Psoas muscle (tissue), 8 donors: ENCODE results near the gene AHNAK. TPM values are rescaled to one million over a fixed set of nuclear protein-coding genes. Genes with fewer than 3 reads are reported as not detected.

Experiments used
- ATAC-seq, 4 donors: fragments of 200-7000 bp; cut with Tn5 transposase; one replicate each; pipeline ENCODE4 v1.9.1; 2020; ENCODE audit warnings: moderate library complexity in 3 of 4, mild to moderate bottlenecking in 2 of 4
- DNase-seq, 2 donors: peaks; one replicate each; pipeline ENCODE4 v3.0.0-alpha.2; 2020
- H3K27ac ChIP-seq: fragments of 200-600 bp; one replicate; pipeline ENCODE4 v1.8.0; 2022
- H3K27me3 ChIP-seq, 3 donors: fragments of 200-600 bp in 1 of 3; one replicate each; pipeline versions ENCODE4 v1.6.1 to v1.8.0; 2013 to 2022; ENCODE audit warnings: low read length in 2 of 3, mild to moderate bottlenecking in 2 of 3, moderate library complexity in 1 of 3; ENCODE audit not compliant: insufficient read depth in 3 of 3
- H3K36me3 ChIP-seq, 2 donors: fragments of 200-600 bp in 1 of 2; one replicate each; pipeline versions ENCODE4 v1.6.1 to v1.8.0; 2013 to 2022; ENCODE audit warnings: low read depth in 1 of 2, mild to moderate bottlenecking in 1 of 2, moderate library complexity in 1 of 2; ENCODE audit not compliant: insufficient read depth in 1 of 2
- H3K4me1 ChIP-seq: fragments of 200-600 bp; one replicate; pipeline ENCODE4 v1.8.0; 2022
- H3K4me3 ChIP-seq: fragments of 200-600 bp; one replicate; pipeline ENCODE4 v1.8.0; 2022; ENCODE audit warnings: mild to moderate bottlenecking
- H3K9me3 ChIP-seq: fragments of 200-600 bp; one replicate; pipeline ENCODE4 v1.8.0; 2022
- CTCF ChIP-seq: fragments of 200-600 bp; IDR thresholded peaks from one replicate; pipeline ENCODE4 v1.8.0; 2022; ENCODE audit warnings: antibody characterized with exemption
- WGBS, 3 donors: extraction: QIAGEN DNeasy Blood & Tissue Kit; methylation state at CpG; one replicate each; pipeline versions ENCODE4 v1.1.6 to v1.1.7; 2013; 5-methylcytosine and 5-hydroxymethylcytosine counted together
- intact Hi-C, 2 donors: fragments of 100-400 bp; cut with DNase I; formaldehyde crosslinking; loops; one replicate each; pipeline versions ENCODE4 v1.11.0 to v1.14.2; 2022
- polyA plus RNA-seq, 3 donors: library from polyadenylated mRNA; stranded (reverse); fragments of 200-250 nt; gene quantifications; one replicate each; pipeline ENCODE4 v1.2.3, GENCODE V29; 2013
- total RNA-seq, 4 donors: library from RNA; stranded (reverse); fragmentation: NEBNext Ultra II Directional in 2 of 4; extraction: Animal tissue kit (Norgen Biotek cat#: 25700) in 2 of 4; gene quantifications; one replicate each; pipeline versions ENCODE4 v1.2.1 to v1.2.4, GENCODE V29; 2021 to 2023
- donor health status: healthy with polysubstance abuse.
- donor health status: DM: no; HTN: no; CAD: no; lungs with moderate emphysema.
- donor health status: Bipolar disorder and iron deficiency.
- donor health status: healthy.
- donor health status: DM: yes; HTN: yes; CAD: no.
- donor health status: DM: no; HTN: no; CAD: no.
- donor health status: DM: no; HTN: no; CAD: no.
- donor health status: DM: yes; HTN: yes; CAD: no.

The AHNAK gene
- total and polyA plus RNA-seq, 7 donors: 93.5 to 679 (median 376) TPM

- ATAC-seq: no peak
- no peak overlapping the region for H3K27ac ChIP-seq
Measured at GRCh38 chr11:62458212-62459002, 88.2 kb downstream of the AHNAK start.

GRCh38 chr11:62457478-62457877, 89.1 kb downstream of the AHNAK start:
- Histone ChIP-seq H3K4me1 (no peaks in the 10 kb centered on the region), H3K4me3 (no peak overlapping the region), H3K9me3 (no peaks in the 10 kb centered on the region), H3K27me3 (no peaks in the 10 kb centered on the region), H3K27ac (no peak overlapping the region), H3K36me3 (no peaks in the 10 kb centered on the region)
- DNase-seq (no peak), ATAC-seq (no peak)
- TF ChIP-seq CTCF: no peak
- intact Hi-C loops: no loop called here
- WGBS, 3 donors: 82 to 86% (median 83%) methylated on average over 4 of the region's 4 CpGs

More at GRCh38 chr11:62458212-62459002, 88.2 kb downstream of the AHNAK start:
- no peak for DNase-seq
- WGBS, 3 donors: 52 to 67% (median 59%) methylated on average over 4 of the region's 4 CpGs
- Histone ChIP-seq H3K4me1 (no peaks in the 10 kb centered on the region), H3K27me3 (no peaks in the 10 kb centered on the region), H3K4me3 (no peak overlapping the region), H3K9me3 (no peaks in the 10 kb centered on the region), H3K36me3 (no peaks in the 10 kb centered on the region)
- no peak for TF ChIP-seq CTCF
- intact Hi-C loops: no loop called here

- intact Hi-C loops: no loop called here
- H3K4me3 ChIP-seq: no peak overlapping the region
- H3K4me1 ChIP-seq: no peaks in the 10 kb centered on the region
- DNase-seq (no peak), ATAC-seq (no peak)
- no peak overlapping the region for H3K27ac ChIP-seq
- H3K9me3 ChIP-seq: no peaks in the 10 kb centered on the region
- no peaks in the 10 kb centered on the region for H3K36me3 ChIP-seq
- WGBS, 3 donors: 76 to 84% (median 82%) methylated on average over 4 of the region's 4 CpGs
- no peaks in the 10 kb centered on the region for H3K27me3 ChIP-seq
- no peak for TF ChIP-seq CTCF
Measured at GRCh38 chr11:62456630-62457029, 90.0 kb downstream of the AHNAK start.

- 94 to 96% (median 95%) methylated on average over 11 of the region's 11 CpGs for WGBS, 3 donors
- DNase-seq: no peak
- Histone ChIP-seq H3K9me3 (no peaks in the 10 kb centered on the region), H3K4me3 (no peak overlapping the region), H3K27me3 (no peaks in the 10 kb centered on the region), H3K36me3 (no peaks in the 10 kb centered on the region), H3K27ac (no peak overlapping the region), H3K4me1 (no peaks in the 10 kb centered on the region)
- ATAC-seq: no peak
- no peak for TF ChIP-seq CTCF
- intact Hi-C loops: no loop called here
Measured at GRCh38 chr11:62452839-62453468, 93.7 kb downstream of the AHNAK start.
